Fibroblast of lung (primary cell): Measurements from ENCODE around the gene ROBO2. TPM values are rescaled to one million over a fixed set of nuclear protein-coding genes. Genes with fewer than 3 reads are reported as not detected.

Experiments used
- DNase-seq, 2 donors: peaks; one replicate each; pipeline versions ENCODE4 v3.0.0 to v3.0.0-alpha.2; 2010; ENCODE audit warnings: low read depth in 2 of 2
- H2AFZ ChIP-seq: 2 replicates; pipeline ENCODE4 v1.5.1; 2012; ENCODE audit warnings: low read length, control low read depth, inconsistent platforms
- H3K27ac ChIP-seq: 2 replicates; pipeline ENCODE4 v1.5.1; 2011; ENCODE audit warnings: low read length, control low read depth; ENCODE audit not compliant: insufficient read depth
- H3K27me3 ChIP-seq: 2 replicates; pipeline ENCODE4 v1.5.1; 2011; ENCODE audit warnings: mild to moderate bottlenecking, low read length; ENCODE audit not compliant: control insufficient read depth, insufficient read depth
- H3K36me3 ChIP-seq: 2 replicates; pipeline ENCODE4 v1.5.1; 2011; ENCODE audit warnings: low read length; ENCODE audit not compliant: control insufficient read depth, insufficient read depth
- H3K4me1 ChIP-seq: 2 replicates; pipeline ENCODE4 v1.5.1; 2011; ENCODE audit warnings: low read length; ENCODE audit not compliant: control insufficient read depth, insufficient read depth; ENCODE audit errors: extremely low read depth
- H3K4me2 ChIP-seq: 2 replicates; pipeline ENCODE4 v1.5.1; 2011; ENCODE audit warnings: low read length, control low read depth; ENCODE audit not compliant: insufficient read depth; ENCODE audit errors: extremely low read depth
- H3K4me3 ChIP-seq, 4 experiments: fragments of 200-600 bp in 1 of 4; sonication (generic) in 1 of 4; replicated peaks in 1 of 4; 2 replicates each; pipeline ENCODE4 v1.5.1; 2011 to 2016; ENCODE audit warnings: low read length in 4 of 4, low read depth in 3 of 4, mild to moderate bottlenecking in 3 of 4, control low read depth in 2 of 4, inconsistent platforms in 1 of 4, mixed read lengths in 1 of 4; ENCODE audit not compliant: insufficient read depth in 1 of 4; ENCODE audit errors: control extremely low read depth in 1 of 4
- H3K79me2 ChIP-seq: 2 replicates; pipeline ENCODE4 v1.5.1; 2012; ENCODE audit warnings: mild to moderate bottlenecking, low read length, inconsistent platforms; ENCODE audit not compliant: control insufficient read depth, insufficient read depth
- H3K9ac ChIP-seq: 2 replicates; pipeline ENCODE4 v1.5.1; 2011; ENCODE audit warnings: mild to moderate bottlenecking, low read length, control low read depth; ENCODE audit not compliant: insufficient read depth
- H3K9me3 ChIP-seq: 2 replicates; pipeline ENCODE4 v1.5.1; 2012; ENCODE audit warnings: low read depth, low read length; ENCODE audit not compliant: control insufficient read depth, insufficient read depth
- H4K20me1 ChIP-seq: 2 replicates; pipeline ENCODE4 v1.5.1; 2011; ENCODE audit warnings: low read length; ENCODE audit not compliant: control insufficient read depth, insufficient read depth; ENCODE audit errors: extremely low read depth
- EZH2 ChIP-seq: IDR thresholded peaks from 2 replicates; pipeline ENCODE4 v1.5.1; 2012; ENCODE audit warnings: low read length, control low read depth, mild to moderate bottlenecking; ENCODE audit errors: missing control alignments
- polyA plus RNA-seq, 2 donors: library from polyadenylated mRNA; depleted of rRNA in 1 of 2; stranded (reverse) in 1 of 2; unstranded in 1 of 2; fragments of >200 nt; gene quantifications; 2 replicates each; pipeline ENCODE4 v1.2.1, GENCODE V29; 2011 to 2012; ENCODE audit warnings: missing spikeins in 1 of 2
- total RNA-seq: library from RNA; depleted of rRNA; stranded (reverse); fragments of >200 nt; gene quantifications from 2 replicates; pipeline ENCODE4 v1.2.1, GENCODE V29; 2014
- TF ChIP-seq, protein P1 (sequence below), 2 donors: IDR thresholded peaks in 1 of 2; conservative IDR thresholded peaks in 1 of 2; 1 replicate in 1 of 2; 2 replicates in 1 of 2; pipeline ENCODE4 v1.5.1; 2011 to 2012; ENCODE audit warnings: low read length in 2 of 2, control low read depth in 1 of 2, inconsistent platforms in 1 of 2, low read depth in 1 of 2, mild to moderate bottlenecking in 1 of 2

The ROBO2 gene
- total and polyA plus RNA-seq, 2 donors (not counting 1 experiment from before 2014, with no cell fraction given), result 0.83 to 1.5 TPM

DNA sequence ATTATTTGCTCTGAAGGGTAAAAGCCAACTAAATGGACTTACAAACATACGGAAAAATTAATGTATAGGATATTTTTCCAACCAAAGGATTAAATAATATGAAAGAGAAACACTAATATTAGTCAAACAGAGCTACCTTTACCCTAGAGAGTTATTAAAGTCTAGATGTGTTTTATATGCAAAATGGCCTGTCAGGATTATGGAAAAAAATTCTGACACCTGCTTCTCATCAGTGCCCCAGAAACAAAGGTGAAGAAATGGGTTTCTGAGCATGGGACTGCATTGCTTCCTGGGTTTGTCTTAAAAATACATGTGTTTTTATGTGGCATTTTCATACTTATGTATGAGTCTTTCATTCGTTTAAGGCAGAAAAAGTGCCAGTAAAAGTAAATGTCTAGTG is 148.3 kb downstream of the ROBO2 start:
- Histone ChIP-seq H3K4me1 (no peaks in the 10 kb centered on the region), H3K4me2 (no peak overlapping the region), H3K4me3 (no peak overlapping the region), H3K79me2 (no peaks in the 10 kb centered on the region), H3K9me3 (no peaks in the 10 kb centered on the region), H3K27ac (no peak overlapping the region), H2AFZ (no peak overlapping the region), H3K27me3 (no peaks in the 10 kb centered on the region), H3K36me3 (no peaks in the 10 kb centered on the region), H4K20me1 (no peaks in the 10 kb centered on the region), H3K9ac (no peak overlapping the region)
- no peak for DNase-seq
- no peak for TF ChIP-seq EZH2
- TF ChIP-seq, protein P1, sequence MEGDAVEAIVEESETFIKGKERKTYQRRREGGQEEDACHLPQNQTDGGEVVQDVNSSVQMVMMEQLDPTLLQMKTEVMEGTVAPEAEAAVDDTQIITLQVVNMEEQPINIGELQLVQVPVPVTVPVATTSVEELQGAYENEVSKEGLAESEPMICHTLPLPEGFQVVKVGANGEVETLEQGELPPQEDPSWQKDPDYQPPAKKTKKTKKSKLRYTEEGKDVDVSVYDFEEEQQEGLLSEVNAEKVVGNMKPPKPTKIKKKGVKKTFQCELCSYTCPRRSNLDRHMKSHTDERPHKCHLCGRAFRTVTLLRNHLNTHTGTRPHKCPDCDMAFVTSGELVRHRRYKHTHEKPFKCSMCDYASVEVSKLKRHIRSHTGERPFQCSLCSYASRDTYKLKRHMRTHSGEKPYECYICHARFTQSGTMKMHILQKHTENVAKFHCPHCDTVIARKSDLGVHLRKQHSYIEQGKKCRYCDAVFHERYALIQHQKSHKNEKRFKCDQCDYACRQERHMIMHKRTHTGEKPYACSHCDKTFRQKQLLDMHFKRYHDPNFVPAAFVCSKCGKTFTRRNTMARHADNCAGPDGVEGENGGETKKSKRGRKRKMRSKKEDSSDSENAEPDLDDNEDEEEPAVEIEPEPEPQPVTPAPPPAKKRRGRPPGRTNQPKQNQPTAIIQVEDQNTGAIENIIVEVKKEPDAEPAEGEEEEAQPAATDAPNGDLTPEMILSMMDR (conservative IDR thresholded peaks at IDR 0.05 in 1 of 2, IDR thresholded peaks at IDR 0.05 in 1 of 2; ENCODE audit: low read depth in 1 of 2, low read length in 2 of 2), result no peak

DNA sequence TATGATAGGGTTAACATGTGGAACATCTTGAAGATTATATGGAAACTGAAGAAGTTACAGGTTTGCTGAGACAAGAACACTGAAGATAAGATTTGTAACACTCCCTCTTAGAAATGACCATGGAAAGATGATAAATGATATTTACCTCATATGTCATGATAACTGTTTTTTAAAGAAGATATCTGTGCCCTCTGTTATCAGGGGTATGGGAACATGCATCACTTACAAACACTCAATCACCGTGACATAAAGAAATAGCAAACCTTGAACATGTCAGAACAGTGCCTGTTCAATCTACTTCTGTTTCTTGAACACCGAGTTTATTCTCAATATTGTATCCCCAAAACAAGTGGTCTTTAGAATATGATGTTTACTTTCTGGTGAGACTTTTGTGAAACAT is 149.4 kb downstream of the ROBO2 start:
- Histone ChIP-seq H3K9me3 (no peaks in the 10 kb centered on the region), H4K20me1 (no peaks in the 10 kb centered on the region), H3K79me2 (no peaks in the 10 kb centered on the region), H3K4me1 (no peaks in the 10 kb centered on the region), H3K4me2 (no peak overlapping the region), H3K27me3 (no peaks in the 10 kb centered on the region), H3K36me3 (no peaks in the 10 kb centered on the region), H2AFZ (no peak overlapping the region), H3K9ac (no peak overlapping the region), H3K4me3 (no peak overlapping the region), H3K27ac (no peak overlapping the region)
- no peak for DNase-seq
- TF ChIP-seq, protein P1 (conservative IDR thresholded peaks at IDR 0.05 in 1 of 2, IDR thresholded peaks at IDR 0.05 in 1 of 2; ENCODE audit: low read depth in 1 of 2, low read length in 2 of 2), result no peak
- TF ChIP-seq EZH2, result no peak

DNA sequence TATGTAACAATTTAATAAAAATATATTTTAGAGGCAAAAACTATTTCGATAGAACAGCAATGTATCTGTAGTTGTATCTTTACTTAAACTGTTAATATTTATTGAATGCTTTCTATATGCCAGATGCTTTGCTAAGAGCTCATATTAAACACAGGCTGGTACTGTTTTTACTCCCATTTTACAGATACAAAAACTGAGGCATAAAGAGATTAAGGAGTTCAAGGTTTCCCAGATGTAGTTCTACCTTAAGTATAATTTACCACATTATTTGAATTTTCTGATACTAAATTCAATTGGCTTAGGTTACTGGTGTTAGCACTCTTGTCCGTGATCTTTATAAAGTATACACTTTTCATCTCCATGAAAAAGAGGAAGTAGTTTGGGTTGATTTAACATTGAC is 149.8 kb downstream of the ROBO2 start:
- DNase-seq, result no peak
- Histone ChIP-seq H2AFZ (no peak overlapping the region), H3K27me3 (no peaks in the 10 kb centered on the region), H3K27ac (no peak overlapping the region), H3K4me2 (no peak overlapping the region), H3K9me3 (no peaks in the 10 kb centered on the region), H3K9ac (no peak overlapping the region), H3K4me1 (no peaks in the 10 kb centered on the region), H4K20me1 (no peaks in the 10 kb centered on the region), H3K4me3 (no peak overlapping the region), H3K36me3 (no peaks in the 10 kb centered on the region), H3K79me2 (no peaks in the 10 kb centered on the region)
- TF ChIP-seq, protein P1 (conservative IDR thresholded peaks at IDR 0.05 in 1 of 2, IDR thresholded peaks at IDR 0.05 in 1 of 2; ENCODE audit: low read depth in 1 of 2, low read length in 2 of 2), result no peak
- no peak for TF ChIP-seq EZH2
